Effector CD8-positive, alpha-beta T cell (primary cell): ENCODE measurements around the gene PBRM1.

ENCODE experiments used
- DNase-seq: peaks from one replicate; lab custom pipeline; 2025; lab: John Stamatoyannopoulos, UW

Gene PBRM1

DNA sequence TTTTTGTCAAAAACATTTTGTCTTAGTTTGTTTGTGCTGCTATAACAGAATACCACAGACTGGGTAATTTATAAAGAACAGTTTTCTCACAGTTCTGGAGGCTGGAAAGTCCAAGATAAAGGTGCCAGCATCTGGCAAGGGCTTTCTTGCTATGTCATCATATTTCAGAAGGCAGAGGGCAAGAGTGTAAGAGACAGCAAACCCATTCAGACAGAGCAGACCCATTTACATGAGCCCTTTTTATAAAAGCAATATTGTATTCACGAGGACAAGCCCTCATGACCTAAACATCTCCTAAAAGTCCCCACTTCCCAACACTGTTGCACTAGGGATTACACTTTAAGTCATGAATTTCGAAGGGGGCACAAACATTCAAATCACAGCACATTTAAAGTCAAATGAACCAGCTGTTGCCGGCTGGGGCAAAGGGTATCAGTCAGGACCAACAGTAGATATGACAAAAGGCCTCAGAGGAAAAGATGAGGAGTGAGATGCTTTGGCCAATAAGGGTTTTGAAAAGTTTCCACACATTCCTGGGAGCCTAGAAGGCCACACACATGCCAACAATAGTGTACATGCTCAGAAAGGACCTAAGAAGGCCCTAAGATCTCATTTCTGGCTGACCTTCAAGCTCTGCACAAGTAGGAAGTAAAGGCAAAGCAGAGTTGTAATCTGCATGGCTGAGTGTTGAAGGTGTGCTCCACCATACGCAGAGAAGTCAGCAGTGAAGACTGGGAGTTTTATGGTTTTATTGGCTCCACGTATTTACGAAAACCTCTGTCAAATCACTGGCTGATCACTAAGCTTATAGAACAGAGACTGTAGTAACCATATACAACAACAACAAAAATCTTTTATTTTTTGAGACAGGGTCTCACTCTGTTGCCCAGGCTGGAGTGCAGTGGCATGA lies 111.4 kb downstream of the PBRM1 start:
- DNase-seq: no peak

DNA sequence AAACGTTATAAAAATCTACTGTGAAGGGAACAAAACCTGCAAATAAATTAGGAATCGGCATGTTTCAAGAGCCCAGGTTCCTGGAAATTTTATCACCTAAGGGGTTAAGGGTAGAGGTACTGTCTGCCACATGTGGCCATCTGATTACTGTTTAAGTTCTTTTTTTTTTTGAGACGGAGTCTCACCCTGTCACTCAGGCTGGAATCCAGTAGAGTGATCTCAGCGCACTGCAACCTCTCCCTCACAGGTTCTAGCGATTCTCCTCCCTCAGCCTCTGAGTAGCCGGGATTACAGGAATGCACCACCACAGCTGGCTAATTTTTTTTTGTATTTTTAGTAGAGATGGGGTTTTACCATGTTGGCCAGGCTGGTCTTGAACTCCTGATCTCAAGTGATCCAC lies 113.5 kb downstream of the PBRM1 start:
- DNase-seq: no peak

DNA sequence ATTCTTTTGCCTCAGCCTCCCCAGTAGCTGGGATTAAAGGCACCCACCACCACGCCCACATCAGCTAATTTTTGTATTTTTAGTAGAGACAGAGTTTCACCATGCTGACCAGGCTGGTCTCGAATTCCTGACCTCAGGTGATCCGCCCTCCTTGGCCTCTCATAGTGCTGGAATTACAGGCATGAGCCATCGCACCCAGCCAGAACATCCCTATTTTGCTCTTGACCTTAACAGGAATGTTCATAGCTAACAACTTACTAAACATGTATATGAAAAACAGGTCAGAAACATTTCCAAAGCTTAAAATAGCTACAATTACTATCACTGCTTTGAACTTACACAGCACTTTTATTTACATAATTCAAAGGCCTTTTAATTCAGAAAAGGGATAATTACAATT lies 115.6 kb downstream of the PBRM1 start:
- no peak for DNase-seq

DNA sequence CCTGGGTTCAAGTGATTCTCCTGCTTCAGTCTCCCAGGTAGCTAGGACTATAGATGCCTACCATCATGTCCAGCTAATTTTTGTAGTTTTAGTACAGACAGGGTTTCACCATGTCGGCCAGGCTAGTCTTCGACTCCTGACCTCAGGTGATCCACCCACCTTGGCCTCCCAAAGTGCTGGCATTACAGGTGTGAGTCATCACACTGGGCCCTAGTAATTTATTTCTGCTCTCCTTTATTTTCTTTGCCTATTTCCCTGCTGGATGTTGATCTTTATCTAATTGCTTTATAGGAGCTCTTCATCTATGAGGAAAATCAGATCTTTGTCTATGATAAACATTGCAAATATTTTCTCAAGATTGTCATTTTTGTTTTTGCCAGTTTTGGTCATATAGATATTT lies 117.6 kb downstream of the PBRM1 start:
- no peak for DNase-seq

DNA sequence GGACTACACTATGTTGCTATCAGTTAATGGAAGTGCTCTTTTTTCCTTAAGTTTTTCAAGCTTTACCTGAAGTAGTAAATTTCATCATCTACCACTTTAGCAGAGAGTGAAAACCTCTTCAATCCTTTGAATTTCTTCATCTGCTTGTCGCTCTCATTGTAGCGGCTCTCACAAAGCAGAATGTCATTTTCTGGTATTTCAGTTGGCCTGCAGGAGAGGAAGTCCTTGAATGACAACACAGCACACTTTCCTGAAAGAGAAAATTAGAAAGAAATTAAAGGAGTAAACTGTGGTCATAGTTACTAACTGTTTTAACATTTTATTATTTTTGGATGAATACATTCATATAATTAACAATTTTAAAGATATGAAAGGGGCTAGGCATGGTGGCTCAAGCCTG lies 121.7 kb downstream of the PBRM1 start:
- no peak for DNase-seq

DNA sequence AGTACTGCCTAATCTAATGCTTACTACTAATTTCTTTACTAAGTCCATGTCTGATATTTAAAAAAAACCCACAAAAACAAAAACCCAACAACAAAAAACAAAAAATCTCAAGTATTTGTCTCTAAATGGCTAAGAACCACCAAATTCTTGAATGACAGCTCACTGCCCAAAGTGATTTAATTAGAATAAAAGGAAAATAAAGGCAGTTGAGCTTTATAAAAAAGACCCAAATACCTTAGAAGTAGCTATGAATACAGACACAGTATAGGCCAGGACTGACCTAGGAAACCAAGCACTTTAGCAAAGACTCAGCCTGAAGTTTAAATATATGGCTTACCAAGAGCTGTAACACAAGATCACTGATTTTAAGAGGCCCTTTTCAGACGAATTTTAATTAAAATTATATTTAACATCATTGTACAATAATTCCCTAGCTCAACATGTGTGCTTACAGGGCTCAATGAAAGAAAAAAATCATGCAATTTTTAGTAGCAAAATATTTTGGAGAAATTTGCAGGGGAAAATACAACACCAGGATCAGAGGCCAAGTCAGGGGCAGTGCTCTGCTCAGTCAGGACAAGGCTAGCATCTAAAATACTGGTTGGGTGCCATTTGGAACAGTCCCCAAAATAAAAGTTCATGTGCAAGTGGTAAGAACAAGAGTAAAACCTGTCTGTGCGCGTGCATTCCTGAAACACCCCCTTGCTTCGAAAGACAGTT lies 124.5 kb downstream of the PBRM1 start:
- DNase-seq: no peak

DNA sequence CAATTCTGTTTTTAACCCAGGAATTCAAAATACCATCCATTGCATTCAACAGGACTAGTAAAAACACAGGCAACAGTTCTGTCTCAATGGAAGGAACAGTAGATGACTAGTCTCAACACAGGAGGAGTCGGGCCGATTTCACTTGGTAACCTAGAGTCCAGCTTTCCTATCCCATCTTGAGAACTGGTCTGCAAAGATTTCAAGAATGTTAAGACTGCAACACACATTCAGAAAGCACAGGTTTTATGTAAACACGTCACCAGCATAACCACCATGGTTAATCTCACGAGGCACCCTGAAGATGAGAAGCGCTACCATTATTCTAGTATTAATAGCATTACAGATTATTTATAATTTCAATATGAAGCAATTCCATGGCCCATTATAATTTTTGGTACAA lies 127.3 kb downstream of the PBRM1 start:
- no peak for DNase-seq

DNA sequence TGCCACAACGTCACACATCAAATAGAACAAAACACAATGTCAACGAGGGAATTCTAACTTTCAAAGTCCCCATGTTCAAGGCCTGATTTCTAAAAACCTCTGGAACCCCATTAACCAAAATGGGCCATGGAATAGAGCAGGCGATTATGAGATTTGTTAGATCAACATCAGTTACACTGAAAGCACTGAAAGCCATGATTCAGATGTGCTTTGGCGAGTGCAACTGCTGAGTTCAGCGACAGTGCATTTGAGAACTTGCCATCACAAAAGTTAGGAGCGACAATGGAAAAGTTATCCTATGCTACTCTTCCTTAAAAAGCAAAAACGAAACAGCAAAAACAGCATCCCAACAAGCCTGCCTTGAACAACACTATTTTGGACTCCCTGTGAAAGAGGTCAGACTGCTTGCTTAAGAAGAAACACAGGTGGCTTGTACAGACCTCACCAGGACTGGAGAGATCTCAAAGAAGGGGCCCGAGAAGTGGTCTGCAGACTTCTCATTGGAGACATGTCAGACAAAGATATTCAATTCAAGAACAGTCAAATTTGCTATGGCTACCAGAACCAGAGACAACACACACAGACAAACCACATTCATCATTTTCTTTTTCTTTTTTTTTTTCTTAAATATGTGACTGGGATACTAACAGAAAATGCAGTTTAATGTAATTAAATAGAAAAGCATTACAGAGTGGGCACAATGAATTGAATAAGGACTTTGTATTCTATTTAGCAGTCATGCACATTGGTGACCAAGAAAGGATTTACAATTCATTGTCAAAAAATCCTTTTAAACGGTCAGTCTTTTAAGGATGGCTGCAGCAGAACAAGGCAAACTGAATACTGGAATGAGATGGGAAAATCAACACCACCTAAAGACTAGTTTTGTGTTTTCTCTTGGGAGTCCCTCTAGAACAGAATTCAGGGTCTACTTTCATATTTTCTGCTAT lies 128.4 kb downstream of the PBRM1 start:
- no peak for DNase-seq

DNA sequence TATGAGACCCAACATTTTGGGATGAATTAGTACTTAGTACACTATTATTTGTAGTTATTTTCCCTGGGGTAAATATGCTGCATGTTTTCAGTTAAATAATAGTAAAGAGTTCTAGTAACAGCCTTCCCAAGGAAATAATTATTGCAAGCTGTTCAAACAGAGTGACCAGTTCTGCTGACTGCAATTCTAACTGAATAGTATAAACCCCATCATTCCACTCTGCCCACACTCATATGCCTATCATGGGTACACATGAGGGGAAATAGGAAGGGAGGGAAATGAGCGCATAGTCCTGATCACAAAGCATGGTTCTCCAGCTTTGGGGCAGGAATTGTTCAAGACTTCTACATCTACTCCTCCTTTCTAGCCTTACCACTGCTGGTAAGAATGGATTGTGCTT lies 130.7 kb downstream of the PBRM1 start:
- DNase-seq: no peak

DNA sequence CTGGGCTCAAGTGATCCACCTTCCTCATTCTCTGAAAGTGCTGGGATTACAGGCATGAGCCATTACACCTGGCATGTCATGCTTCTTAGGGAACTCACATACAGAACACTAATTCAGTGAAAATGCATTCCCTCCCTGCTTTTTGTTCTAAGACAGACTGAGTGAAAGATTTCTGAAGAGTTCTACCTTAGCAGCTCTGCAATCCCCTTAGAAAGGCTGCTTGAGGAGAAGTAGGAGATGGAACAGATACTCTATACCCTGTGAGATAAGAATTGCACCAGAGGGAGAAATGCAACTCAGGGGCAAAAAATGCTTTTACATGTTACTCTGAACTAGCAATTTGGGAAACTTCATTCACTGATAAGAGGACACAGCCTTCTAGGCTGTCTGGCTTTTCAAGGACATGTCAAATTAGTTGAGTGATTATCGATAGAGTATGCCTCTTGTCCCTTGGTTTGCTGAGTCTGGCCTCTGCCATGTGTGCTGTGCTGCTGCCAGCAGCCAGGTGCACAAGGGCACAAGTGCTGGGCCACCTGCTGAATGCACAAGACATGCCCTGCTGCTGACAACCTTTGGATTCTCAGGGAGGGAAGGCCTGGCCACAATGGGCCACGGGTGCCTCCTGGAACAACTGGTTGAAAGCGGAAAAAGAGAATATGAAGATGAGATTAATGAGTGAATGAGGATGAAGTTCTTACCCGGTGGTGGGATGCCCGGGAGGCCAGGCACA lies 131.5 kb downstream of the PBRM1 start:
- no peak for DNase-seq

DNA sequence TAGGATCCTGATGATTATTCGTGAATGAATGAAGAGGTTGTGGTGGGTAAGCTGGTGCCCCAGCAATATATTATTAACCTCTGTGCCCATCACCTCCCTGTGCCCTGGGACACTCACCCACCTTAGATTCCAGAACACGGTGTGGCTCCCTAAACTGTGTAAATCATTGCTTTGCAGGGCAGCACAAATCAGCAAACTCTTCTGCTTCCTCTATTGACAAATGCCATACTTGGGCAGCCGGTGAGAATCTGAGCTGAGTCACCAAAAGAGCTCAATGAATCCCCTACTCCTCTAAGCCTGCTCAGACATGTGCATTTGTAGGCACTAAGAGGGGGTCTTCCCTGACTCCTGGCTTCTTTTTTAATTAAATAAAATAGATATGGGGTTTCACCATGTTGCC lies 133.6 kb downstream of the PBRM1 start:
- DNase-seq: no peak

DNA sequence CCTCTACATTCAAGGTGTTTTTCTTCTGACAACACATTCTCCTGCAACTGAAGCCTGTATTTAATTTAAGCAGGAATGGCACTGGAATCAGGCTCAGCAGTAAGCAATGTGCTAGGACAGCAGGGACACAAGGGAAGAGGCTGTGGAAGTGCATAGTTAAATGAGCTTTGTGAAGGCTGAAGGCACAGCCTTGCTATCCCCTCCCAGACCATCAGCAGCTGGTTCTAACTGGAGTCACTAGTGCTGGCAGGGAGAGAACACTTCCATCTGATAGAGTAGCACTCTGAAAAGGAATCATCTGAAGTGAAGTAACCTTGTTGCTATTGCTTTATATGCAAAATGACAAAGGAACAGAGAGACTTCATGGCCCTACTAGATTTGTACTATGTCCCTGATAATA lies 134.6 kb downstream of the PBRM1 start:
- DNase-seq: no peak

DNA sequence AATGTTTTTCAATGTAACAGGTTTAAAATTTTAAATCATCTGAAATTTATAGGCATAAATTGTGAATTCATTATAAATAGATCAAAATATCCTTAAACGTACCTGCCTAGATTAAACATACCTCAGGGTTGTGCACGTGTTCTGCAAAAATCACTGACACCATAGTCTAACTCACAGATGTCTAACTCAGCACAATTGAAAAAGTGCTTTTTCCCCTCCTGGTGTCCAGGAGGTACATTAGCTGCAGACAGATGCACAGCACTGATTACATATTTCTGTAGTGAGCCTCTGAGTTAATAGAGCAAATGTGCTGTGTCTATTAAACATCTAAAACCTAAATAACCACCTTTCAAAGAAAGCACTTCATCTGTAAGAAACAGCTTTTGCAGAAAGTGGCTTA lies 138.6 kb downstream of the PBRM1 start:
- no peak for DNase-seq

DNA sequence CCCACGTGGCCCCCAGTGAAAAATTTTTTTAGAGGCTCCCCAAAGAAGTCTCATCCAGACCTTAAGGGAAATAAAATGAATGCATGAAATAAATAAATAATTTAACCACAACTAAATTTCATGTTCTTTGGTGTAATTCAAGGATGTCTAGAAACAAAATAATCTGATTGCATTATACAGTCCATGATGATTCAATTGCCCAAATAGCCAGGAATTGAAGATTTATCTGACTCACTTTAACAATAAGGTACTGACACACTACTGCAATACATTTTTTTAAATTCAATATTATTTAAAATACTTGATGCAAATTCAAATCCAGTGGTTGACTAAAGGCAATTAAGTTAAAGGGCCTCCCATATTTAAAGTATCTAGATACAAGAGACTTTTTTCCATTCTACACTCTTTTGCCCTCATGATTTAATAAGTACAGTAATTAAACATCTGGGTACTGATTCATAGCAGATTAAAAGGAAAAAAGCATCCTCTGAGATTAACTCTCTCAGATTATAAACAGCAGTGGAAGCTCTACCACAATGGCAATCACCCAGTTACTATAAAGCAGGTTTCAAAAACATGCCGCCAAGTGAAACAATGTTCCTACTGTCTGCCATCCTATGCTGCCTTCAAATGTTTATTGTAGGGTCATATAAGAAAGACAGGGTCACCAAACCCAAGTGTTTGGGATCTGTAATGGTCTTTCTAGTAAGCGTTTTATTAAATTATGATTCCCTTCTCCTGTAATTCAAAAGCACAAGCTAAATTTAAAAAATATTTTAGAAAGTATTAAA lies 139.4 kb downstream of the PBRM1 start:
- DNase-seq: no peak

DNA sequence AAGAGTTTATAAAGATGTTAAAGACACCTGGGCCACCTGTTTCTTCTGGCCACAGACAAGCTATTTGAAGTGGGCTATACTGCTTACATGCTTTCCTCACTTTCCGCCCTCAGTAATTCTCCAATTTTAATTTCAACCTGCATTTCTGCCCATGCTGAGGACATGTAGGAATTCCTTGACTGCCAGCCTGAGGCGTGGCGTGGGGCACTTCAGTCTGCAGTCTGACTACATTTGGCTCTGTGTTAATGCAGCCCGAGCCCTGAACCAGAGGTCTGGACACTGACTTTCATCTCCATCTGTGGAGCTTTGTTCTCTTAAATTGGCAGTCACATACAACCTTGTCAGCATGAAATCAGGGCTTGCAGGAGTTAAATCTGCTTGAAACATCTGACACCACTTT lies 140.8 kb downstream of the PBRM1 start:
- DNase-seq: no peak

DNA sequence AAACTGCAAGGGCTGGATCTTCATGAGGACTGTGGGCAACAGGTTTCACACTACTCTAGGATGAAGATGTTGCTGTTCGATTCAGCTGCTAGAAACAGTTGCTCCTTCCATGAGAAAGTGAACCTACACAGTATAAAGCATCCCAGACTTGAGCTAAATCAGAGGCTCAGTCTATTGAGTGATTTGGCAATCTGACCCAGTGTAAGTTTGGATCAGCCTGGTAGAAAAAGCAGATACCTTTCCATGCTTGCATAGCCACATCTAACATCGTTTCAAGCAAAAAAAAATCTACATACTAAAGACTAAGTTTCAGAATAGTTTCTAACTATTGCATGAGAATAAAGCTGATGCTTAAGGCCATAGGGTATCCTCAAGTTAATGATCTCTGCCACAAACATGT lies 144.7 kb downstream of the PBRM1 start:
- DNase-seq: no peak

DNA sequence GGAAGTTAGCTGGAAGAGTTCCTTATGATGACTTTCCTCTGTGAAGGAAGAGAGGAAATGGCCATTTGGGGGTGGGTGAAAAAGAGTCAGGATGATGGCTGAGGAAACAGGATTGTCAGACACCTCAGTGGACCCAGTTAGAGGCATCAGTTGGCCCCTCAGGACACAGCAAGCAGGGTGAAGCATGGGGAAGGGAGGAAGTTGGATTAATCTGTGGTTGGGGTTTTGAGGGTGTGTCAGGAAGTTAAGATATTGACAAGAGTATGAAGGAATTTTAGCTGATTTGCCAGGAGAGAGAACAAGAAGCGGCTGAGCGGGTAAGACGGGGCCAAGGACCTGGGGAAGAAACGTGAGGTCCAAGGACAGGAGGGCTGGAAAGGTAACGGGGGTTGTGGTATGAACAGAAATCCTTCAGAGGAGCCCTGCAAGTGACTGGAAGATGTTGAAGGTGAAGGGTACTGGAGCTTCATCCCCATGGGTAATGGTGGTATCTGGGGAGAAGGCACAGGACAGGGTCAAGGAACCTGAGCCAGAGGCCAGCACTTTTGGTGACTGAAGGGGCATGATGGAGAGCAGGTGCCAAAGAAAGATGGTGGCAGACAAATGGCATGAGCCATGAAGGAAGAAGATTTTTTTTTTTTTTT lies 146.6 kb downstream of the PBRM1 start:
- no peak for DNase-seq

DNA sequence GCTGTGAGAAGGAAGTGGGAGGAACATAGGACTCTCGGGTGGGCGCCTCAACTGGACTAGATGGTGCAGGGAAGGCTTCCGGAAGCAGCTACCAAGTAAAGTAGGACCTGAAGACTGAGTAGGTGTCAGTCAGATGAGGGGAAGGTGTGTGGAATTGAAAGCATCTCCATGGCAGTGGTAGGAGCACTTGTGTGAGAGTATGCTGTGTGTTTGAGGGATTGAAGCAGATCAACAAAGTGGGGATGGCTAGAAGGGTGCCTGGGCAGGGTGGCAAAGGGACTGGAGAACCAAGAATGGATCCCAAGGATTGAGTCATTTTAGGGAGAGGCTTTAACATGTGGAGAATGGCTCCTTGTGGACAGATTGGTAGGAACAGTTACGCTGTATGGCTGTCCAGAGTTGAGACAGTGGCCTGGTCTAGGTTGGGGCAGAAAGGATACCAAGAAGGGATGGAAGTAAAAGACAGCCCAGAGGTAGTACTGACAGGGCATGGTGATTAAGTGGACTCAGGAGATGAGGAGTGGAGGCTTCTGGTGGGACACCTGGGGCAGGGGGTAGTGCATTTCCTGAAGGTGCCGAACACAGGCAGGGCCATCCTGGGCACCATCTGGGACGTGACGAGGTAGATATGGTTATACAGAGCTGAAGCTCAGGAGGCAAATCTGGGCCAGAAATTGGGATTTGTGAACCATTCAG lies 147.8 kb downstream of the PBRM1 start:
- DNase-seq: no peak

DNA sequence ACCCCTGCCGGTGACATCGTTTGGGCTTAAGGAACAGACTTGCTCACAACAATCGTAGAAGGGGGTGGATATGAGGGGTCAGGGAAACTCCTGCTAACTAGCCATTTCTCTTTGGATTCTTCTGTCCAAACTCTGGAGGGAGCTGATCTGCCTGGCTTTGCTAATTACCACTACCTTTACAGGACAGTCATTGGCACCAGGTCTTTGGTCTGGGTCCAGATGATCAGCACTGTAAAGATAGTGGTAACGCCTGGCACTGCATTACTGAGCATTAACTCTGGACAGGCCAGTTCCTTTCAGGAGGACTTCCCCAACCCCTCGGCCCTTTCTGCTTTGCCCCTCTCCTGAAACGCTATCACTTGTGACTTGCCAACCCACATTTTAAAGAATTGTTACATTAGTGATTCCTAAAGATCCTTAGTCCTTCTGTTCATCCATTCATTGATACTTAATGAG lies 148.5 kb downstream of the PBRM1 start:
- no peak for DNase-seq
